Trophoblast cell (in vitro differentiated cells and primary cell): Measurements from ENCODE around the gene HIBADH.
A peak's percentile ranks its signal among the peaks of the same experiment; 100 is the strongest.
"Not testable (repeated sequence)": the region's sequence is repeated elsewhere in the genome, so short reads cannot be mapped to it uniquely, and the experiment has no call there.

ENCODE experiments used
- DNase-seq, 2 donors: peaks; one replicate each; pipeline ENCODE4 v3.0.0-alpha.2; 2016
- H2AFZ ChIP-seq: 2 replicates; pipeline ENCODE4 v1.6.1; 2013; ENCODE audit warnings: low read length, moderate library complexity, mild to moderate bottlenecking; ENCODE audit not compliant: insufficient read depth, poor library complexity
- H2AK5ac ChIP-seq: 2 replicates; pipeline ENCODE4 v1.6.1; 2013; ENCODE audit warnings: mild to moderate bottlenecking, low read length
- H2BK120ac ChIP-seq: 2 replicates; pipeline ENCODE4 v1.6.1; 2013; ENCODE audit warnings: low read length, mild to moderate bottlenecking, moderate library complexity; ENCODE audit not compliant: insufficient read depth, poor library complexity
- H2BK12ac ChIP-seq: 2 replicates; pipeline ENCODE4 v1.6.1; 2013; ENCODE audit warnings: mild to moderate bottlenecking, low read length, moderate library complexity
- H2BK5ac ChIP-seq: 2 replicates; pipeline ENCODE4 v1.6.1; 2013; ENCODE audit warnings: low read length, low read depth, moderate library complexity, mild to moderate bottlenecking; ENCODE audit not compliant: poor library complexity
- H3K14ac ChIP-seq: 2 replicates; pipeline ENCODE4 v1.6.1; 2013; ENCODE audit warnings: mild to moderate bottlenecking, low read length
- H3K18ac ChIP-seq: 2 replicates; pipeline ENCODE4 v1.6.1; 2013; ENCODE audit warnings: mild to moderate bottlenecking, low read length
- H3K23ac ChIP-seq: 2 replicates; pipeline ENCODE4 v1.6.1; 2013; ENCODE audit warnings: low read length
- H3K27ac ChIP-seq: 2 replicates; pipeline ENCODE4 v1.5.1; 2013; ENCODE audit warnings: low read depth, mild to moderate bottlenecking, inconsistent platforms, low read length, moderate library complexity
- H3K27me3 ChIP-seq: 2 replicates; pipeline ENCODE4 v1.6.1; 2013; ENCODE audit warnings: inconsistent platforms, mild to moderate bottlenecking, low read length, moderate library complexity; ENCODE audit not compliant: insufficient read depth
- H3K36me3 ChIP-seq, 2 experiments: 1 replicate in 1 of 2; 2 replicates in 1 of 2; pipeline ENCODE4 v1.6.1; 2013; ENCODE audit warnings: low read length in 2 of 2, mild to moderate bottlenecking in 2 of 2, moderate library complexity in 1 of 2; ENCODE audit not compliant: insufficient read depth in 2 of 2, control insufficient read depth in 1 of 2
- H3K4ac ChIP-seq: 2 replicates; pipeline ENCODE4 v1.6.1; 2013; ENCODE audit warnings: low read depth, mild to moderate bottlenecking, low read length, moderate library complexity
- H3K4me1 ChIP-seq, 2 experiments: 1 replicate in 1 of 2; 2 replicates in 1 of 2; pipeline ENCODE4 v1.6.1; 2013; ENCODE audit warnings: low read length in 2 of 2, mild to moderate bottlenecking in 2 of 2, moderate library complexity in 1 of 2; ENCODE audit not compliant: insufficient read depth in 2 of 2, control insufficient read depth in 1 of 2
- H3K4me2 ChIP-seq: 2 replicates; pipeline ENCODE4 v1.6.1; 2013; ENCODE audit warnings: inconsistent platforms, mild to moderate bottlenecking, low read length, moderate library complexity
- H3K4me3 ChIP-seq: 2 replicates; pipeline ENCODE4 v1.5.1; 2013; ENCODE audit warnings: mild to moderate bottlenecking, low read depth, low read length, inconsistent platforms
- H3K79me1 ChIP-seq: one replicate; pipeline ENCODE4 v1.6.1; 2013; ENCODE audit warnings: low read length
- H3K79me2 ChIP-seq: 2 replicates; pipeline ENCODE4 v1.6.1; 2013; ENCODE audit warnings: low read length, mild to moderate bottlenecking; ENCODE audit not compliant: control insufficient read depth, insufficient read depth, poor library complexity
- H3K9ac ChIP-seq: 2 replicates; pipeline ENCODE4 v1.6.1; 2013; ENCODE audit warnings: mild to moderate bottlenecking, low read length
- H3K9me3 ChIP-seq: 2 replicates; pipeline ENCODE4 v1.6.1; 2013; ENCODE audit warnings: low read depth, mild to moderate bottlenecking, control low read depth, inconsistent platforms, low read length; ENCODE audit not compliant: insufficient read depth
- H4K12ac ChIP-seq: 2 replicates; pipeline ENCODE4 v1.6.1; 2013; ENCODE audit warnings: low read depth, mild to moderate bottlenecking, low read length, moderate library complexity
- H4K8ac ChIP-seq: 2 replicates; pipeline ENCODE4 v1.6.1; 2013; ENCODE audit warnings: low read depth, mild to moderate bottlenecking, low read length, moderate library complexity
- H4K91ac ChIP-seq: one replicate; pipeline ENCODE4 v1.6.1; 2013; ENCODE audit warnings: low read depth, mild to moderate bottlenecking, low read length, moderate library complexity
- WGBS: extraction: QIAGEN DNeasy Blood & Tissue Kit; methylation state at CpG from one replicate; pipeline ENCODE4 v1.1.7; 2013; ENCODE audit warnings: missing lambda C conversion rate; ENCODE audit not compliant: insufficient read length, insufficient coverage; ENCODE audit errors: extremely low coverage; 5-methylcytosine and 5-hydroxymethylcytosine counted together

The HIBADH gene

DNA sequence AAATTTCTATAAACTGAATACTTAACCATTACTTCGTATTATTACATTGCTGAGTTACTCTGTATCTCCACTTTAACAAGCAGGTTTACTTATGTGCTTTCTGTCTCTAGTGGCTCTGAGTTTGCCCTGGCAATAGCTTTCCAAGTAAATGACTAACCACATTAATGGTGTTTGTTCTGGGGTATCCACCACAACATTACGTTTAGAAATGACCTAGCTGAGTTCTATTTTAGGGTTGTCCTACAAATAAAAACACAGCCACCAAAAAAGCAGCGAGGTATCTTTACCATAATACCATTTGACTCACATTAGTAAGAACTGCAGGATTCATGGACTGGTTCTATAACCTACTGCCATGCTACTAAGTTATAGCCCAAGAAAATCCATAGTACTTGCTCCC, 83.1 kb downstream of the HIBADH start:
- H3K4me2 ChIP-seq, result no peak overlapping the region
- no peaks in the 10 kb centered on the region for H3K27me3 ChIP-seq
- no peaks in the 10 kb centered on the region for H3K79me2 ChIP-seq
- no CpG with 5 or more reads among the region's 3 CpGs for WGBS
- no peak overlapping the region for H2AFZ ChIP-seq
- no peak overlapping the region for H2BK12ac ChIP-seq
- H3K36me3 ChIP-seq, result no peaks in the 10 kb centered on the region
- no peak overlapping the region for H4K91ac ChIP-seq
- DNase-seq, result no peak
- H3K4me3 ChIP-seq, result no peak overlapping the region
- H3K4me1 ChIP-seq, result no peaks in the 10 kb centered on the region
- no peak overlapping the region for H3K9ac ChIP-seq
- H3K4ac ChIP-seq, result no peak overlapping the region
- no peak overlapping the region for H2BK120ac ChIP-seq
- H3K9me3 ChIP-seq, result no peaks in the 10 kb centered on the region
- no peak overlapping the region for H3K23ac ChIP-seq
- H4K12ac ChIP-seq, result no peak overlapping the region
- H2BK5ac ChIP-seq, result no peak overlapping the region
- no peak overlapping the region for H3K14ac ChIP-seq
- no peak overlapping the region for H3K18ac ChIP-seq
- H2AK5ac ChIP-seq, result no peak overlapping the region
- no peak overlapping the region for H3K27ac ChIP-seq
- H3K79me1 ChIP-seq, result no peaks in the 10 kb centered on the region
- H4K8ac ChIP-seq, result no peak overlapping the region

DNA sequence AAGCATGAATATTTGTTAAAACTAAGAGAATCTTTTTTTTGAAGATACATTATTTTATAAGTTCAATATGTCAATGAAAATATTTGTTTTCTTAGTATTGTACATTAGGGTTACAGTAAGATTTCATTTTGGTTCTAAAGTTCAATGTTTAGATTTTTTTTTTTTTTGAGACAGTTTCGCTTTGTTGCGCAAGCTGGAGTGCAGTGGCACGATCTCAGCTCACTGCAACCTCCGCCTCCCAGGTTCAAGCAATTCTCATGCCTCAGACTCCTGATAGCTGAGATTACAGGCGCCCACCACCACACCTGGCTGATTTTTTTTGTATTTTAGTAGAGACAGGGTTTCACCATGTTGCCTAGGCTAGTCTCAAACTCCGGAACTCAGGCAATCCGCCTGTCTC, 84.5 kb downstream of the HIBADH start:
- H3K36me3 ChIP-seq, H3K27ac ChIP-seq: not testable (repeated sequence)
- whole genome bisulfite sequencing, result no CpG with 5 or more reads among the region's 7 CpGs

DNA sequence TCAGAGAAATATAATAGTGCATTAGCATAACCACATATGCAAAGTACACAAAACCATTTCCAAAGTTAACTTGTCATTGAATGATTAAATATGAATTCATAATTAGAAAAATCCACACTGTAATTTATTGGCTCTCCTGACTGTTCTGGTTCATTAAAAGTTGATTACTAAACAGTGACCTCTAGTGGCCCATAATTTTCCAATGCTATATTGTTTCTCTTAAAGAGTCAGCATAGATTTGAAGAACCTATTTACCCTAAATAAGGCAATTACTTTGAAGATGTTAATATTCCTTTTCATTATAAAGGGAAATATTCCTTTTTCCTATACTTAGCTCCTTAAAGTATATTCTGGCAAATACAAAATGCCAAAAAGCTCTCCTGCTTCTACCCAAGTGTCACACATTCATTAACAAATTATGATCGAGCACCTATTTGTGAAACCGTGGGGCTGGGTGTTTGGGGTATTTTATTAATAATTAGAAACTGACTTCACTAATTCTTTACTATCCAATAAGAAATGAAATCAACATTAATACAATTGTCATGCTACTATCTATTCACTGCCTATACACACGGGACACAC, 86.2 kb downstream of the HIBADH start:
- no peaks in the 10 kb centered on the region for H3K36me3 ChIP-seq
- no peak overlapping the region for H2AK5ac ChIP-seq
- no peaks in the 10 kb centered on the region for H3K79me1 ChIP-seq
- H3K9me3 ChIP-seq, result no peaks in the 10 kb centered on the region
- no peaks in the 10 kb centered on the region for H3K27me3 ChIP-seq
- no peak overlapping the region for H3K4me3 ChIP-seq
- no peak overlapping the region for H2AFZ ChIP-seq
- H3K27ac ChIP-seq, result no peak overlapping the region
- no peaks in the 10 kb centered on the region for H3K4me1 ChIP-seq
- H3K9ac ChIP-seq, result no peak overlapping the region
- H3K14ac ChIP-seq, result no peak overlapping the region
- no peak overlapping the region for H2BK12ac ChIP-seq
- no peak overlapping the region for H4K8ac ChIP-seq
- DNase-seq, result peak in 1 of 2 donors; percentile 81
- H3K4me2 ChIP-seq, result no peak overlapping the region
- no peak overlapping the region for H4K12ac ChIP-seq
- H2BK5ac ChIP-seq, result no peak overlapping the region
- H3K79me2 ChIP-seq, result no peaks in the 10 kb centered on the region
- no peak overlapping the region for H3K23ac ChIP-seq
- H4K91ac ChIP-seq, result no peak overlapping the region
- no CpG with 5 or more reads among the region's 3 CpGs for WGBS
- no peak overlapping the region for H3K18ac ChIP-seq
- no peak overlapping the region for H2BK120ac ChIP-seq
- H3K4ac ChIP-seq, result no peak overlapping the region

More for the DNA sequence above, 84.5 kb downstream of the HIBADH start:
- not testable (repeated sequence) for H2AFZ ChIP-seq, H3K4ac ChIP-seq, H2BK120ac ChIP-seq, H3K79me1 ChIP-seq, H3K9ac ChIP-seq, H3K9me3 ChIP-seq, H3K23ac ChIP-seq, H3K18ac ChIP-seq, H4K8ac ChIP-seq, DNase-seq, H3K4me3 ChIP-seq, H3K14ac ChIP-seq, H2AK5ac ChIP-seq, H3K4me1 ChIP-seq, H4K91ac ChIP-seq, H3K4me2 ChIP-seq, H2BK5ac ChIP-seq, H4K12ac ChIP-seq, H2BK12ac ChIP-seq, H3K79me2 ChIP-seq, H3K27me3 ChIP-seq

GRCh38 chr7:27575613-27576012, 87.1 kb downstream of the HIBADH start:
- no peak overlapping the region for H3K23ac ChIP-seq
- no peaks in the 10 kb centered on the region for H3K79me1 ChIP-seq
- no peaks in the 10 kb centered on the region for H3K9me3 ChIP-seq
- H3K18ac ChIP-seq, result no peak overlapping the region
- no peak overlapping the region for H3K27ac ChIP-seq
- no peak overlapping the region for H3K14ac ChIP-seq
- DNase-seq, result no peak
- H4K8ac ChIP-seq, result no peak overlapping the region
- H3K27me3 ChIP-seq, result no peaks in the 10 kb centered on the region
- H4K12ac ChIP-seq, result no peak overlapping the region
- H3K4me1 ChIP-seq, result no peaks in the 10 kb centered on the region
- no peak overlapping the region for H2BK120ac ChIP-seq
- H3K9ac ChIP-seq, result no peak overlapping the region
- no peak overlapping the region for H2BK5ac ChIP-seq
- no peak overlapping the region for H2AFZ ChIP-seq
- no peak overlapping the region for H3K4ac ChIP-seq
- no peak overlapping the region for H2AK5ac ChIP-seq
- WGBS, result no CpG with 5 or more reads among the region's 3 CpGs
- no peak overlapping the region for H3K4me3 ChIP-seq
- H2BK12ac ChIP-seq, result no peak overlapping the region
- no peaks in the 10 kb centered on the region for H3K36me3 ChIP-seq
- no peak overlapping the region for H4K91ac ChIP-seq
- H3K4me2 ChIP-seq, result no peak overlapping the region
- H3K79me2 ChIP-seq, result no peaks in the 10 kb centered on the region
